ENCODE measurements around the gene LPXN.

The LPXN gene

GRCh38 chr11:58575377-58576020 lies at the start of gene LPXN:
Gene LPXN (minus strand): TSS chr11:58575856. CDS start chr11:58575772, 84 bp downstream.
- DNase-seq, result no peak

GRCh38 chr11:58625086-58625485 lies 49.4 kb upstream of the LPXN start:
- DNase-seq, result no peak

GRCh38 chr11:58622344-58622743 lies 46.7 kb upstream of the LPXN start, which contains the start of gene CNTF:
Gene CNTF (plus strand): TSS chr11:58622665. CDS start chr11:58622753, 88 bp downstream.
- no peak for DNase-seq

- DNase-seq, result no peak
Measured at GRCh38 chr11:58621586-58622262, 46.1 kb upstream of the LPXN start.

DNA sequence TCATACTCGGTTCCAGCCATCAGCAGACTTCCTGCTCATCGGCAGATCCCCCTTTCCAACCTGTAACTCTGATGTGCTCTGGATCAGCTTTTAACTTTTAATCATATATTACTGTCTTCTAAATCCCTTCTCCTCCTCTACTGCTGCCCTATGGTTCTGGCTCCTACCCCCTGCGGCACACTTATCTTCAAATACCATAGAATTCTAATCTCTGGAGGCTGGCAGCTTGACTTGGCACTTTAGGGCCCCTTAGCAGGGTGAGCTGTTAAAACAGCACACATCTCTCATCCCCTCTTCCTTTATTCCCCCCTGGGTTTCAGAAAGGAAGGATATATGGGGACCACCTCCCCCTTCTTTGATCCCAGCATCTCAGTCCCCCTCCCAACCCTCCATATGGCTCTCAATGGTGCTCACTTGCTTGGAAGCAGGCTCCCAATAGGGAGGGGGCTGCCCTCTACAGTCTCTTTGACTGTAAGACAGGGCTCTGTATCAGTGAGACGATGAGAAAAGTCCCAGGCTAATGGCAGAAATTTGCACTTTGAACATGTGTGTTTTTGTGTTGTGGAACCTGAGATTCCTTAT lies 42.4 kb upstream of the LPXN start:
- no peak for DNase-seq

DNA sequence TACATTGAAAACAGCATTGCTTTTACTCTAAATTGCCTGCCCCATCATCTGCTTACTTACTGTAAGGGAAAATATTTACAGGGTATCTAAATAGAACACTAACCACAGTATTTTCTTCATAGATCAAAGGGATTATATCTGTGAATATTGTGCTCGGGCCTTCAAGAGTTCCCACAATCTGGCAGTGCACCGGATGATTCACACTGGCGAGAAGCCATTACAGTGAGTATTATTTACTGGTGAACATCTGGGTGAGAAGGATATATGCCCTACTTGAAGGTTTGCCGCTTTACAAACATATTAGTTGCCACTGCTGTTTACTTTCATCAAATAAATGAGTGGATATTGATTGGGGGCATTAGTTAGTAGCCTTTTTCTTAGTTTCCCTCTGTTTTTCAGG lies 40.9 kb upstream of the LPXN start:
- no peak for DNase-seq

GRCh38 chr11:58615559-58615958 lies 39.9 kb upstream of the LPXN start:
- DNase-seq, result no peak

- no peak for DNase-seq
Measured at GRCh38 chr11:58613228-58613627, 37.6 kb upstream of the LPXN start.

DNA sequence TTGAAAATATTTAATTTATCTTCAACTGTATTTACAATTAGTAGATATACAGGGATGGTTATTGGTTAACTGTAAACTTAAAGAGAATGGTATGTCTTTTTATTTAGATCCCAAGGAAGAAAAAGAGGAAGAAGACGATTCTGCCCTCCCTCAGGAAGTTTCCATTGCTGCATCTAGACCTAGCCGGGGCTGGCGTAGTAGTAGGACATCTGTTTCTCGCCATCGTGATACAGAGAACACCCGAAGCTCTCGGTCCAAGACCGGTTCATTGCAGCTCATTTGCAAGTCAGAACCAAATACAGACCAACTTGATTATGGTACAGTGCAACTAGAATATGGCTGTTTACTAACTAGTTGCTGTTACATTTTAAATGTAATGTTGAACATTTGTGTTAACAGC lies 34.1 kb upstream of the LPXN start:
- DNase-seq, result peak in 1 of 2 experiments; percentile 17

- no peak for DNase-seq
Measured at GRCh38 chr11:58608331-58608730, 32.7 kb upstream of the LPXN start.

DNA sequence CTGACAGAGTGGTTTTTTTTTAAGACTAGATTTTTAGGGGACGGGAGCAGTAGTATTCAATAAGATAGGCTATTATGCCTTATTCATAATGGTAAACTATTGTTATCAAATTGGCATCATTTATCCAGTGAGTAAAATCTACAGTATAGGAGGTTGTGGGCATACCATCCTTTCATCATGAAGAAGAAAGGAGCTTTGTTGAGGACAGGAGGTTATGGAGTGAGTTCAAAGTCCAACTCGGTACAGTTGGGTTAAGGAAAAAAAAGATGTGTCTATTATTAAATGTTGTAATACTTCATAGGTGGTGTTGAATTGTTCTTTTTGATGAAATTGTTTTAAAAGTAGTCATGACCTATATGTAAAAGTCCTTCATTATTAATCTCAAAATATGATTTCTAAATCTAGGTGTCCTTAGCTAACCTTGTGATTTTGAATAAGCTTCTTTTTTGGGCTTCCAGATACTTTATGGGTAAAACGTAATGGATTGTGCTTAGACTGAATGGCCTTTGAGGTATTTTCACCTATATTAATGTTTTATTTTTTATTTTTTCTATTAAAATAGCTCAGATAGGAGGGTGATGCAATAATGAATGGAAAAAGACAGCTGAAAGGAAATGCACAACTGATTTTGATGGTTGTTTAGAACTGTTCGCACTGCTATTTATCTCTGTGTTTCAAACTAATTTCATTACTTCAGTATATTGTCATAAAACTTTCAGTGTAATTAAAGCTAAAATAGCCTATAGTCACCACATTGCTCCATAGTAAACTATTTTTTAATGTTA lies 31.5 kb upstream of the LPXN start:
- DNase-seq, result no peak

GRCh38 chr11:58600510-58600909 lies 24.9 kb upstream of the LPXN start:
- DNase-seq, result no peak

DNA sequence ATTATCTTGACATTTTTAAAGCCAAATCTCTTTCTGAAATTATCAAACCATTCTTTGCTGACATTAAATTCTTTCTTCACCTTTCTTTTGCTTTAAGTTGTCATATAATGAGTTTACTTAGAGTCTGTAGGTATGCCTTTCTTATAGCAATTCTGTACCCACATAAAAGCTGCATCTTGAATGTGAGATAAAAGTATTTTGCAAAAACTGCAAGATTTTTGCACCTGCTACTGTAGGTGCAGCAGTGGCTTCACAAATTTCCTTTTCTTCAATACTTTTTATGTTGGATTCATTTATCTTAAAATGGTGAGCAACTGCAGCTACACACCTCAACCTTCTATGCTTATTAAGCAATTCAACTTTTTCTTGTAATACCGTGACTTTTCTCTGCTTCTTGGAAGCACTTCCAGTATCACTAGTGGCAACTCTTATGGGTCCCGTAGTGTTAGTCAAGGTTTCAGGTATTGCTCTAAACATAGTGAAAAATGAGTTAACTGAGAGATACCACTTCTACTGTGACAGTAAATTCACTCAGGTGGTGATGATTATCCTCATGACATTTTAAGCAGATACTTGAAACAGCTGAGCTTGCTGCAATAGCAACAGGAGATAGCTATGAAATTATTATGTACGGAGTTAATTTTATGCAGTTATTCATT lies 22.0 kb upstream of the LPXN start:
- DNase-seq, result no peak

DNA sequence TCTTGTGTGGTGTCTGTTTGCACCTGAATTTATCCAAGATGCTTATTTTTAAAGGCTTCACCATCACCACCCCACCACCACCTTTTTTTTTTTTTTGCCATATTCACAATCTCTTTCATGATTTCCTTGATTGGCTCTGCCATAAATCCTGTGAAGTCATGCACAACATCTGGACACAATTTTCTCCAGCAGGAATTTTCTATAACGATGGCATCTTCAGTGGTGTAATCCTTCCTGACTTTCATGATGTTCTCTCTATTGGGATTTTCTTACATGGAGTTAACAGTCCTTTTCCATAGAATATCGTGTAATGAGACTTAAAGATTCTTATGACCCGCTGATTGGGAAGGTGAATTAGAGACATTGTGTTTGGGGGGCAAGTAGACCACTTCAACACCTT lies 21.0 kb upstream of the LPXN start:
- DNase-seq, result no peak

GRCh38 chr11:58594826-58595225 lies 19.2 kb upstream of the LPXN start:
- DNase-seq, result no peak

DNA sequence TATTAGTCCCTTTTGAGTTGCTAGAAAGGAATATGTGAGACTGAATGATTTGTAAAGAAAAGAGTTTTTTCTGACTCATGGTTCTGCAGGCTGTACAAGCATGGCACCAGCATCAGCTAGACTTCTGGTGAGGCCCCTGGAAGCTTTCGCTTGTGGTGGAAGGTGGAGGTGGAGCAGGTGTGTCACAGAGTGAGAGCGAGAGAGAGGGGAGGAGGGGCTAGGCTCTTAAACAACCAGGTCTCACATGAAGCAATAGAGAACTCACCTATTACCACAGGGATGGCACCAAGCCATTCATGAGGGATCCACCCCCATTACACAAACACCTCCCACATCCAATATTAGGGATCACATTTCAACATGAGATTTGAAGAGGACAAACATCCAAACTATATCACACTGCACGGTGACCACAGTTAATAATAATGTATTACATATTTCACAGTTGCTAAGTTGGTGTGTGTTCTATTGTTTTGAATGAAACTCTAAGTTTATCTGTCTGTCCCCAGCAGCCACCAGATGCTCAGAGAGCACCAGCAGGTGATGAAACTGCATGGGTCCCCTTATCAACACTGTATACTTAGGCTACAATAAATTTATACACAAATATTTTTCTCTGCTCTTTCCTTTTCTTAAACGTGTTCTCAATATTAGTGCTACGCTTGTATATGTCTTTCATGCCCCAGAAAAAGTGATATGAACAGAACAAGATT lies 17.3 kb upstream of the LPXN start:
- no peak for DNase-seq

DNA sequence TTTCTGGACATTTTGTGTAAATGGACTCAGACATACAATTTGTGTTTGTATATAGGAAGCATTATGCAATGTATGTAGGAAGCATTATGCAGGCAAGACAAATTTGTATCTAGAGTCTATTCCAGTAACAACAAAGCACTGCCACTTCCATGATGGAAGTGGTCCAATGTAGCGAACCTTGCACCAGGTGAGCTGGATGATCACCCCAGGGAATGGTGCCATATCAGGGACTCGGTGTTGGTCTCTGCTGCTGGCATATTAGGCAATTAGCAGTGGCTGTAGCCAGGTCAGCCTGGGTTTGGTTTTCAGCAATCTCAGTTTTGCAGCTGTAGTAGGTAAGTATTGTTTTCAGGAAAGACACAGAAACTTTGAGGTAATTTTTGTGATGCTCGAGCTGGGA lies 16.0 kb upstream of the LPXN start:
- no peak for DNase-seq

DNA sequence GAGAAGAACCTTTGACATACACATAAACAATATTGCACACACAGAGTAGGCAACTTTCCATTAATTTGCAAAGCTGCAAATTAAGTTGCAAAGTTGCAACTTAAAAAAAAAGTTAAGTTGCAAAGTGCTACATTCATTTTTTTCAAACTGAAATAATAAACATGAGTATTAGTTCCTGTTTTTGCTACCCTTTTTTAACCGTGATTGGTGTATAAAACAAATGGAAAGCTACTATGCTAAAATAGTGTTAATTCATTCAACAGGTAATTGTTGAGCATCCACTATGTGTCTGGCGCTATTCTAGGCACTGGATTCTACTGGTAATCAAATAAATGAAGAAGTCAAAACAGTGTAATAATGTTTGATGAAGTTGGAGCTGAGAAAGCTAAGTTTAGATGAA lies 11.3 kb upstream of the LPXN start:
- DNase-seq, result no peak

DNA sequence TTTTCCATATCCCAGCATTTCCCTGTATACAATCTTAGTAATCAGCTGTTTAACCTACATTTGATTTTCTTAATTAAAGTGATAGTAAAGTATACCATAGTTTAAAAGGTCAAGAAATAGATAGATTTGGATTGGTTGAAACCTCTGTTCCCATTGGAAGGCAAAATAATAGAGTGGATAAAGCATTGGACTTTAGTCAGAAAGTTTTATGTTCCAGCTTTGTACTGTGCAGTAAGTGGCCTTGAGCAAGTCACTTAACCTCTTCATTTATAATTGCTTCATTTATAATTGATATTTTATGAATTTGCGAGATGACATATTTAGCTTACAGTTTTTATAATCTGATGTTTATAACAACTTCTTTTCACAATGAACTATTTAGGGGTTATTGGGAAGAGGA lies 6.8 kb upstream of the LPXN start:
- DNase-seq, result no peak

GRCh38 chr11:58580311-58580710 lies 4.7 kb upstream of the LPXN start:
- no peak for DNase-seq

GRCh38 chr11:58579192-58580129 lies 3.8 kb upstream of the LPXN start:
- peak; percentile 80 to 94 for DNase-seq
